Activated naive CD8-positive, alpha-beta T cell treated with anti-CD3 and anti-CD28 coated beads, Interleukin-2, amount 50 U/mL, for 16 hours (primary cell): ENCODE measurements around the gene SMPD4.
A peak's percentile ranks its signal among the peaks of the same experiment; 100 is the strongest.
"Not testable (repeated sequence)": the region's sequence is repeated elsewhere in the genome, so short reads cannot be mapped to it uniquely, and the experiment has no call there.

ENCODE experiments used
- DNase-seq: peaks from one replicate; pipeline ENCODE4 v3.0.0-alpha.2; 2020; ENCODE audit warnings: low read depth, low spot score

Gene SMPD4

GRCh38 chr2:130186391-130186790 lies 5.0 kb upstream of the SMPD4 start:
- no peak for DNase-seq

GRCh38 chr2:130185896-130186295 lies 4.5 kb upstream of the SMPD4 start:
- DNase-seq = no peak

- no peak for DNase-seq
These were observed 4.0 kb upstream of the SMPD4 start for GRCh38 chr2:130185436-130185835.

- no peak for DNase-seq
These were observed 2.3 kb upstream of the SMPD4 start for GRCh38 chr2:130183512-130184373.

DNA sequence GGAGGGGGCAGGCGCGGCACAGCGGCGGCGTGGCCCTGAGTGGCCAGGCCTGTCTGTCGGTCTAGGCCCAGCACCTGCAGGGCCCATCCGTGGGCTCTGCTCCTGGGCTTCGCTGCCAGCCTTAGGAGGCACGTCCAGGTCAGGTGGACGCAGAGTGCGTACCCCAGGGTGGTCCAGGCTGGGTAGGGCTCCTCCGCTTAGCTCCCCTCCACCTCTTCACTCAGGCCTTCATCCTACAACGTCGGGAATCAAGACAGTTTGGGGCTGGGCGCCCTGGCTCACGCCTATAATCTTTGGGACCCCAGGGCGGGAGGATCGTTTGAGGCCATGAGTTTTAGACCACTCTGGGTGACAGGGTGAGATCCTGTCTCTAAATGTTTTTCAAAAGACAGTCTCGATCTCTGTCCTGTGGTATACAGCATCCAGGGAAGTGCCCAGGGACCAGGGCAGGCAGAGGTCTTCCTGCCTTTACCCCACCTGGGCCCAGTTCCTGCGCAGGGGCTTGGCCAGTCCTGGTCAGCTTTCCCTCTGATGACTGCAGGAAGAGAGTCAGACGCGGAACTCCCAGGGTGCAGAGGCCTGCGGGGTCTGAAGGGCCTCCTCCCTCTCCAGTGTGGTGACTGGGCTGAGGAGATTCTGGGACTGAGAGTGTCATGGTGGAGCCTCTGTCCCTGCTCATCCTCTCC lies 1.6 kb upstream of the SMPD4 start:
- not testable (repeated sequence) for DNase-seq

- peak; percentile 79 for DNase-seq
These were observed 679 bp upstream of the SMPD4 start, which contains the start of gene MZT2B for GRCh38 chr2:130181880-130182682. Gene MZT2B, plus strand, starts transcription at chr2:130182262. Its CDS starts 21 bp downstream, at chr2:130182283.

- not testable (repeated sequence) for DNase-seq
These were observed 738 bp downstream of the SMPD4 start for GRCh38 chr2:130180404-130181324.

DNA sequence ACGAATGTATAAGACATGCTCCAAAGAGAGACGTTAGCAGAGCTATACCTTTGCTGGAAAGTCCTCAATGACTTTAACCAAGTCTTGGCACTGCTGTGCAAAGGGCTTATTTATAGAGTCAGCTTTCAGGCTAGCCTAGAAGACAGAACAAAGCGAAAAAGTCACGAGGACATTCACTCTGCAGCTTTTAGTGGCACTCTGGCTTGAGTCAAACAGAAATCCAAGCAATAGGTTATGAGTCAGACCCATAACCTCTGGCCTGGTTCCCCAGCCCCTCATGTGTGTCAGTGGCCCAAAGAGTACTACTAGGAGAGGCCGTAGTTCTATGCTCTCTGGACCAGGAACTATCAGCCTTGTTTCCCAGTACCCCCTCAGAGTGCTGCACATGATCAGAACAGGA lies 6.5 kb downstream of the SMPD4 start:
- DNase-seq = not testable (repeated sequence)

GRCh38 chr2:130169896-130170295 lies 11.5 kb downstream of the SMPD4 start:
- DNase-seq = no peak

- DNase-seq = not testable (repeated sequence)
These were observed 12.2 kb downstream of the SMPD4 start for GRCh38 chr2:130169163-130169562.

- not testable (repeated sequence) for DNase-seq
These were observed 14.8 kb downstream of the SMPD4 start for GRCh38 chr2:130166611-130167010.

DNA sequence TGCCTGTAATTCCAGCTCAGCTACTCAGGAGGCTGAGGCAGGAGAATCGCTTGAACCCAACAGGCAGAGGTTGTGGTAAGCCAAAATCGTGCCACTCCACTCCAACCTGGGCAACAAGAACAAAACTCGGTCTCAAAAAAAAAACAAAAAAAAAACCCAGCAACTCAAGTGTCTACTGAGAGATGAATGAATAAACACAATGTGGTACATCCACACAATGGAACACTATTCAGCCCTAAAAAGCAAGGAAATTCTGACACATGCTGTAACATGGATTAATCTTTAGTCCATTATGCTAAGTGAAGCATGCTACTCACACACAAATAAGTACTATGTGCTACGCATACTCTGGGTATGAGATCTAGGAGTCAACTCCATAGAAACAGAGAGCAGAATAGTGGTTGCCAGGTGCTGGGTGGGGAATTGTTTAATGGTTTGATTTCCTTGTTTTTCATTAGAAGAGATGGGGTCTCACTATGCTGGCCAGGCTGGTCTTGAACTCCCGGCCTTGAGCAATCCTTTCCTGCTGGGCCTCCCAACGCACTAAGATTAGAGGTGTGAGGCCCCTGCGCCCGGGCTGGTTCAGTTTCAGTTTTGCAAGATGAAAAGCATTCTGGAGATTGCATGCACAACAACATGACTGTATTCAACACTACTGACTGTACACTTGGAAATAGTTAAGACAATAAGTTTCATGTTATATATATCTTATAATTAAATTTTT lies 15.9 kb downstream of the SMPD4 start:
- DNase-seq = no peak

DNA sequence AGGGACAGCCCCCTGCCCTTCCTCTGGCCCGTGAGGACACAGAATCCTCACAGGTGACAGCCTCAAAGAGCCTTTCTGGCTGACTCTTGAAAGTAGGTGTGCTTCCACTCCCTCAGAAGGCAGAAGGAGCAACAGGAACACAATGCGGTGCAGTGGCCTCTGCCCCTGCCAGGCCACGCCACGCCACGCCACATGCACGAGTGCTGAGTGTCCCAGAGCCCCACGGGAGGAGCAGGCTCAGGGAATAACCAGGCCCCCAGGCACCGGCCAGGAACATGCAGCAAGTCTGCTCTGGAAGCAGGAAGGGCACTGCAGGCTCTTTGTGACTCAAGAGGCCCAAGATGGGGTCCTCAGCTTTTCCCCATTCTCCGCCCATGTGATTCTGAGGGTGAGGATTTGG lies 18.4 kb downstream of the SMPD4 start:
- no peak for DNase-seq

GRCh38 chr2:130162486-130162885 lies 18.9 kb downstream of the SMPD4 start:
- DNase-seq = not testable (repeated sequence)

DNA sequence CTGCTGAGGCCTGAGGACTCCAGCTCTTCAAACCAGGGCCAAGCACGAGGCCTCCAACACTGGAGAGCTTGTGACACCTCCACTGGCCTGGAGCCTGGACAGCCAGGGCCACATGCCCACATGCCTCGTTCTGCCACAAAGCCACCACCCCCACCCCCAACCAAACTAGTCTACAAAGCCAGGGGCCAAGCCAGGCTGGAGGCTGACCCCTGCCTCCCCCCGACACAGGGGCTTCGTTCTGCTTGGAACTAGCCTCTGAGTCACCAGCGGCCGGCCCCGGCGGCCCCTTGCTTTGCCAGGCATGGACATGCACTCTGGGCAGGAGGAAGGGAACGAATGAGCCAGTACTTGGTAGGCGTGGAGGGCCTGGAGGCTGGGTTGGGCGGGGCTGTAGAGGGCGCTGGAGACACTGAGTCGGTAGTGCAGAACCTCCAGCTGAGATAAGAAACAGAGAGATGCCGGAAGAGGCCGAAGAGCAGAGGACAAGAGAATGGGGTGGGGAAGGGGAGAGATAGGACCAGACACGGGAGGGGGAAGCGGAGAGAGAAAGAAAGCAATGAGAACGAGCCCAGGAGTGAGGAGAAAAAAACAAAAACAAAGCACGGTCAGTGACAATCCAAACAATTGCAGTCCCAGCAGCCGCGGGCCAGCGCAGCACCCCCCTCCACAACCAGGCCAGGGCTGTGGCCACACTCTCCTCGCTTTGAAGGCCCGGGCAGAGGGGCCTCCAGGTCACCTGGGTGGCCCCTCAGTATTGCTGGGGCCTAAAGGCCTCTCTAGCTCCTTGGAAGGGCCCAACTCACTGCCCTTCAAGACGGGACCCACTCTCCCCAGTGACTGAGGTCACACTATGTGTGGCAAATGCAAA lies 20.3 kb downstream of the SMPD4 start:
- not testable (repeated sequence) for DNase-seq

DNA sequence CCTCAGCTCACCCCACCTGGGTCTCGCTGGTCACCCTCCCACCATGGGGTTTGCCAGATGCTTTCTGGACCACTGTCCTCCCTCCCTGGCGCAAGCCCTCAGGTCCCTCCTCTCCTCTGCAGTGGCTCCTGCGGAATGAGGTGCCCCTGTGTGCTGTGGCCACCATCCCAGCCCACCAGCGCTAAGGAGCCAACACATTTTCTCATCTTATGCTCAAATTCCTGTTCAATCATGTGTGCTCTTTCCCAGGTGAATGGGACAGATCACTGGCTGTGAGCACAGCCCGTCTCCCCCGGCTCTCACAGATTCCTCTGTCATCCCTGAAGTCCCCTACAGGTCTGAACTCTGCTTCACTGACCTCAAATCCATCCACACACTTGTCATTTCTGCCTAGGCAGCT lies 21.3 kb downstream of the SMPD4 start:
- DNase-seq = no peak

DNA sequence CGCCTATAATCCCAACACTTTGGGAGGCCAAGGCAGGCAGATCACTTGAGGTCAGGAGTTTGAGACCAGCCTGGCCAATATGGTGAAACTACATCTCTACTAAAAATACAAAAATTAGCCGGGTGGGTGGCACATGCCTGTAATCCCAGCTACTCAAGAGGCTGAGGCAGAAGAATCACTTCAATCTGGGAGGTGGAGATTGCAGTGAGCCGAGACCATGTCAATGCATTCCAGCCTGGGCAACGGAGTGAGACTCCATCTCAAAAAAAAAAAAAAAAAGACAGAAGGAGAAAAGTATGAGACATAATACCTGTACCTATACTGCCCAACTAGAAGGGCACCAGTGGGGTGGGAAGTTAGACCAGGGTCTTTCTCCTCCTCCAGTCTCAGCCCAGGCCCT lies 22.0 kb downstream of the SMPD4 start:
- not testable (repeated sequence) for DNase-seq

GRCh38 chr2:130158631-130159030 lies 22.8 kb downstream of the SMPD4 start:
- DNase-seq = no peak

DNA sequence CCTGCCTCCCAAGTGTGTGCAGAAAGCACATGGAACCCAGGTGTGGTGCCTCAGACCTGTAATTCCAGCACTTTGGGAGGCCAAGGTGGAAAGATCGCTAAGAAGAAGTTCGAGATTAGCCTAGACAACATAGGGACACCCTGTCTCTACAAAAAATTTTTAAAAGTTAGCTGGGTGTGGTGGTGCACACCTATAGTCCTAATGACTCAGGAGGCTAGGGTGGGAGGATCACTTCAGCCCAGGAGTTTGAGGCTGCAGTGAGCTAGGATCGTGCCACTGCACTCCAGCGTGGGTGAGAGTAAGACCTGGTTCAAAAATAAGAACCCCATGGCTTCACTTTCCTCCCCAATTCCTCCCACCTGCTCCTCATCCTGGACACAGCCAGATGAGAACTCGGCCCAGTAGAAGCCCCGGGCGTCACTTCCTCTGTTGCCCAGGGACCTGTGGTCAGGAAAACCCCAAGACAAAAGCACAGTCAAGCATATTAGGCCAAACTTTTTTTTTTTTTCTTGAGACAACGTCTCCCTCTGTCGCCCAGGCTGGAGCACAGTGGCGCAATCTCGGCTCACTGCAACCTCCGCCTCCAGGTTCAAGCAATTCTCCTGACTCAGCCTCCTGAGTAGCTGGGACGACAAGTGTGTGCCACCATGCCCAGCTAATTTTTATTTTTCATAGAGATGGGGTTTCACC lies 23.4 kb downstream of the SMPD4 start:
- DNase-seq = not testable (repeated sequence)
